ENCODE data around the gene FRYL.
"Not testable (repeated sequence)": the region's sequence is repeated elsewhere in the genome, so short reads cannot be mapped to it uniquely, and the experiment has no call there.

The FRYL gene

DNA sequence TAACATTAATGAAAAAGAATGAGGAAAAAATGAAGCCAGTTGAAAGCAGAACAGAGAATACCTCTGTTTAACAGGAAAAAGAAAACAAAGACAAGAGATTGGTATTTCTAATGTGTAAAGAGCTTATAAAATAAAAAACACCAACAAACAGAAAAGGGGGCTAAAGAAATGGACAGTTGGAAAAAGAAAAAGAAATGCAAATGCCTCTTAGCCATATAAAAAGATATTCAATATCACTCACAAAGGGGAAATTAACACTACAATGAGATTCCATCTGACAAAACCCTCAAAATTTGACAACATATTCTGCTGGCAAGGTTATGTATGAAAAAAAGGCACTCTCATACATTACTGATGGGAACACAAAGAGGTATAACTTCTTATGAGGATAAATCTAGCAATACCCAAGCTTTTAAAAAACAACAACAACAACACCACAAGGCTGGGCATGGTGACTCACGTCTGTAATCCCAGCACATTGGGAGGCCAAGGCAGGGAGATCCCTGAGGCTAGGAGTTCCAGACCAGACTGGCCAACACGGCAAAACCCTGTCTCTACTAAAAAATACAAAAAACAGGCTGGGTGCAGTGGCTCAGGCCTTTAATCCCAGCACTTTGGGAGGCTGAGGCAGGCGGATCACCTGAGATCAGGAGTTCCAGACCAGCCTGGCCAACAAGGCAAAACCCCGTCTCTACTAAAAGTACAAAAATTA, 75.8 kb downstream of the FRYL start:
- Mint-ChIP-seq H3K27me3 (ENCODE audit: low read depth) (no peaks in the 10 kb centered on the region), H3K4me3 (no peak overlapping the region), H3K36me3 (ENCODE audit: low read depth) (peaks cover 29% of the 10 kb centered on the region), H3K4me1 (peaks cover 6% of the 10 kb centered on the region), H3K27ac (no peak overlapping the region), H3K9me3 (peaks cover 2% of the 10 kb centered on the region)
- TF ChIP-seq, protein P1, sequence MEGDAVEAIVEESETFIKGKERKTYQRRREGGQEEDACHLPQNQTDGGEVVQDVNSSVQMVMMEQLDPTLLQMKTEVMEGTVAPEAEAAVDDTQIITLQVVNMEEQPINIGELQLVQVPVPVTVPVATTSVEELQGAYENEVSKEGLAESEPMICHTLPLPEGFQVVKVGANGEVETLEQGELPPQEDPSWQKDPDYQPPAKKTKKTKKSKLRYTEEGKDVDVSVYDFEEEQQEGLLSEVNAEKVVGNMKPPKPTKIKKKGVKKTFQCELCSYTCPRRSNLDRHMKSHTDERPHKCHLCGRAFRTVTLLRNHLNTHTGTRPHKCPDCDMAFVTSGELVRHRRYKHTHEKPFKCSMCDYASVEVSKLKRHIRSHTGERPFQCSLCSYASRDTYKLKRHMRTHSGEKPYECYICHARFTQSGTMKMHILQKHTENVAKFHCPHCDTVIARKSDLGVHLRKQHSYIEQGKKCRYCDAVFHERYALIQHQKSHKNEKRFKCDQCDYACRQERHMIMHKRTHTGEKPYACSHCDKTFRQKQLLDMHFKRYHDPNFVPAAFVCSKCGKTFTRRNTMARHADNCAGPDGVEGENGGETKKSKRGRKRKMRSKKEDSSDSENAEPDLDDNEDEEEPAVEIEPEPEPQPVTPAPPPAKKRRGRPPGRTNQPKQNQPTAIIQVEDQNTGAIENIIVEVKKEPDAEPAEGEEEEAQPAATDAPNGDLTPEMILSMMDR (IDR thresholded peaks at IDR 0.05; ENCODE audit: unreplicated experiment in 3 of 3): no peak

DNA sequence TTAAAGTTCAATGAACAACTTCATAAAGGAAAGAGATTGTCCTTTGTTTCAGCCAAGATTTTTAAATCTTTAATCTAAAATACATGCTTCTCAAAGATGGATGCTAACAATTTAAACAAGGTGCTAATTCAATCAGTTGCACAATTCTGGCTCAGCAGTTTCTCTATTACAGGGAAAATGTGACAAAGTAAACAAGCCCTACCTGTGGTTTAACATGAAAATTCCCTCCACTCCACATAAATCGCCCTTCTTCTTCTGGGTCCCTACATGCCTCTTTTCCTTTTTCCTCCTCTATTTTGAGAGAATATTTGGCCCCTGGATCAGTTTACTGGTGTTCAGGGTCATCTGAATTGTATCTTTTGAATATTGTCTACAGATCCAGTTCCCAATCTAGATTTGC, 80.6 kb downstream of the FRYL start:
- H3K36me3 Mint-ChIP-seq (ENCODE audit: low read depth): peaks cover 8% of the 10 kb centered on the region
- no peak overlapping the region for H3K4me3 Mint-ChIP-seq
- H3K4me1 Mint-ChIP-seq: peaks cover 19% of the 10 kb centered on the region
- TF ChIP-seq, protein P1 (IDR thresholded peaks at IDR 0.05; ENCODE audit: unreplicated experiment in 3 of 3): no peak
- no peaks in the 10 kb centered on the region for H3K27me3 Mint-ChIP-seq (ENCODE audit: low read depth)
- peak overlapping the region; percentile 1 to 80 (median 78) for H3K27ac Mint-ChIP-seq
- H3K9me3 Mint-ChIP-seq: no peaks in the 10 kb centered on the region

DNA sequence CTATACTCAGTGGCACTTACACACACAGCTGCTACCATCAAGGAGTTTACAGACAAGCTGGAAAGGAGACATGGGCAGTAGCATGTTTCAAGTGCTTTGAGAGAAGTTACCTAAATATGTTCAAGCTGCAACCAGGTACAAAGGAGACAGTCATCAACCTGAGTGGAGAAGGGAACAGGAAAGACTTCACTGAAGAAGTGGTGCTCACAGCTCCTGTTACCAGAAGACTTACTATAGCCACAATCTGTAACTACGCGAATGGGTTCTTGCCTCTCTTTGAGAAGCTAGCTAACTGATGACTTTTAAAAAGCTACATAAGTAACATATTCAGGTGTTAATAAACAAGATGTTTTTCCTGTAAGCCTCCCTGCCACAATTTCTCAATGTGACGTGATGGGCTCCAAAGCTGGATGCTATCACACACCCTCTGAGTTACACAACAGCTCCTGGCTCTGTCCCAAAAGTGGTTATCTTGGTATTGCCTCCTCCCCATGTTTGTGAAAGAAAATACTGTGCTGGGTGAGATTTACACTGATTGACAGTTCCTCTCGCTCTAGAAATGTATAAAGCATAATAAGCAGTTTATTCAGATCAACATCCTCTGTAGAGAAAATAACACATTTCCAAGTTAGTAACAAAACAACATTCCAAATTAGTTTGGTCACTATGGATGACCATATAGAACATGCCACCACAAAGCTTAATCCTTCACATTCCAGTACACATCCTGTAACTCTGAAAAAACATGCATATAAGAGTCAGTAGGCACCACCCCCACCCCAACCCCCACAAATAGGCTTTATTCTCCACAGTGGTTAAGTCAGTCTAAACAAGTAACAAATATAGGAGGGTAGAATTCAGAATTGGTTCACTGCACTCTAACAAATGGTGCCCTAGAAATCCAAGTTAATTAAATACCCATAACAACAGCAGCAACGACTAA, 81.8 kb downstream of the FRYL start:
- no peaks in the 10 kb centered on the region for H3K27me3 Mint-ChIP-seq (ENCODE audit: low read depth)
- peaks cover 6% of the 10 kb centered on the region for H3K36me3 Mint-ChIP-seq (ENCODE audit: low read depth)

DNA sequence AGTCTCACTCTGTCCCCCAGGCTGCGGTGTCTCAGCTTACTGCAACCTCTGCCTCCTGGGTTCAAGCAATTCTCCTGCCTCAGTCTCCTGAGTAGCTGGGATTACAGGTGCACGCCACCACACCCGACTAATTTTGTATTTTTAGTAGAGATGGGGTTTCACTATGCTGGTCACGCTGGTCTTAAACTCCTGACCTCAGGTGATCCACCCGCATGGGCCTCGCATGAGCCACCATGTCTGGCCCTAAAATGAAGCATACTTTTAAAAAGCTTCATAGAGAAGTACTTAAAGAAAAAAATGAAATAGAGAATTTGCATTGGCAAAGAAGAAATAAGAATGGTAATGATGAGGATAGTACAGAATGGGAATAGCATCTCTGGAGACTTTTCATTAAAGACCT, 82.6 kb downstream of the FRYL start:
- Mint-ChIP-seq H3K27ac (peak overlapping the region in 2 of 3 experiments; percentile 23 to 32), H3K4me1 (peaks cover 19% of the 10 kb centered on the region)
- not testable (repeated sequence) for H3K4me3 Mint-ChIP-seq; H3K27me3 Mint-ChIP-seq (ENCODE audit: low read depth); H3K9me3 Mint-ChIP-seq; H3K36me3 Mint-ChIP-seq (ENCODE audit: low read depth)

More for the DNA sequence above, 81.8 kb downstream of the FRYL start:
- H3K9me3 Mint-ChIP-seq: no peaks in the 10 kb centered on the region
- peaks cover 19% of the 10 kb centered on the region for H3K4me1 Mint-ChIP-seq
- peak overlapping the region; percentile 1 to 73 (median 54) for H3K27ac Mint-ChIP-seq
- TF ChIP-seq, protein P1 (IDR thresholded peaks at IDR 0.05; ENCODE audit: unreplicated experiment in 3 of 3): no peak
- H3K4me3 Mint-ChIP-seq: peak overlapping the region in 1 of 3 experiments; percentile 1

DNA sequence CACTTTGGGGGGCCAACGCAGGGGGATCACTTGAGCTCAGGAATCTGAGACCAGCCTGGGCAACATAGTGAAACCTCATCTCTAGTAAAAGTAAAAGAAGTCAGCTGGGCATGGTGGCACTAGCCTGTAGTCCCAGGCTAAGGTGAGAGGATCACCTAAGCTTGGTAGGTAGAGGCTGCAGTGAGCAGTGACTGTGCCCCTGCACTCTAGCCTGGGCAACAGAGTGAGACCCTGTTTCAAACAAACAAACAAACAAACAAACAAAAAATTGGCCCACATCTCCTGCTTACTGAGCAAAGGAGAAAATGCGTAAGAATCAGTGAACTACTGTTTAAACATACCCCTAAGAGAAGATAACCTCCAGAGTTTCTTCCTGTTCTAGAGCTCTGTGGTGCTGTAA, 85.3 kb downstream of the FRYL start:
- H3K4me3 Mint-ChIP-seq: no peak overlapping the region

More for the DNA sequence above, 85.3 kb downstream of the FRYL start:
- TF ChIP-seq, protein P1 (IDR thresholded peaks at IDR 0.05; ENCODE audit: unreplicated experiment in 3 of 3): no peak
- Mint-ChIP-seq H3K27ac (no peak overlapping the region), H3K36me3 (ENCODE audit: low read depth) (no peaks in the 10 kb centered on the region), H3K4me1 (peaks cover 29% of the 10 kb centered on the region), H3K9me3 (no peaks in the 10 kb centered on the region), H3K27me3 (ENCODE audit: low read depth) (no peaks in the 10 kb centered on the region)

Measured in nephron (organoid).